Renal cortex interstitium (tissue), 11 donors: ENCODE results near the gene GLI2. TPM values are rescaled to one million over a fixed set of nuclear protein-coding genes. Genes with fewer than 3 reads are reported as not detected.
A peak's percentile ranks its signal among the peaks of the same experiment; 100 is the strongest.

Experiments used
- DNase-seq, 11 donors: peaks; one replicate each; pipeline ENCODE4 v3.0.0-alpha.2; 2013; ENCODE audit warnings: low read depth in 9 of 11, low spot score in 4 of 11; ENCODE audit errors: extremely low read depth in 1 of 11
- polyA plus RNA-seq, 3 donors: library from polyadenylated mRNA; unstranded; fragments of 120-200 nt; gene quantifications; one replicate each; pipeline ENCODE4 v1.2.1, GENCODE V29; 2013; ENCODE audit not compliant: insufficient read length in 3 of 3

GLI2 gene
- polyA plus RNA-seq, 3 donors = 11.2 to 16.3 (median 12.8) TPM

DNA sequence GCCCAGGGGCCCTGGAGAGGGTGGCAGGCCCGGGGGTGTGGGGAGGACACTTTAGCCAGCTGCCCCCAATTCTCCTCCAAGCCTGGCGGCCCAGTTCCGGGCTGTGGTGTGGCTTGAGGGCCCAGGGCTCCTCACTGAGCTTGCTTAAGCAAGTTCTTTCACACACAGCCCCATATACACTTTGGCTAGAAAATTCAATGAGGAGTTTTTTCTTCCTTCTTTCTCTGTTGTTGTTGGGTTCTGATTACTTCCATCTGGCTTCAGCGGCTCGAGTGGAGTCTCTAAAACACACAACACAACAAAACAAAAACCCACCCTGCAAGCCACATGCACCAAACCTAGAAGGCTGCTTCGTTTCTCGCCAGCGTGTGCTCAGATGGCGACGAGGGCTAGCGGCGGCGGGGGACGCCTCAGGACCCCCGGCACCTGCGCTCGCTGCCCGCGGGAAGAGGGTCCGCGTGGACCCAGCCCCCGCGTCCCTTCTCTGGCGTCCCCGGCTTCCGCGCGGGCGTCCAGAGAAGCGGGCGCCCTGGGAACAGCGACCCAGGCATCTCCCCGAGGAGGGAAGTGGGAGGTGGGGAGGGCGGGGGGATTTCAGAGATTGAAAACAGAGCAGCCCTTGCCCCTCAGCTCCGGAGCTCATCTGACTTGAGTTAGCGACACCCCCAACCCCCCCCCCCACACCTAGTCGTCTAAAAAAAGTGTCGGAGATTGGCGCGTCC is 577 bp upstream of the GLI2 start:
- DNase-seq = peak in 2 of 11 donors; percentile 25 to 42

DNA sequence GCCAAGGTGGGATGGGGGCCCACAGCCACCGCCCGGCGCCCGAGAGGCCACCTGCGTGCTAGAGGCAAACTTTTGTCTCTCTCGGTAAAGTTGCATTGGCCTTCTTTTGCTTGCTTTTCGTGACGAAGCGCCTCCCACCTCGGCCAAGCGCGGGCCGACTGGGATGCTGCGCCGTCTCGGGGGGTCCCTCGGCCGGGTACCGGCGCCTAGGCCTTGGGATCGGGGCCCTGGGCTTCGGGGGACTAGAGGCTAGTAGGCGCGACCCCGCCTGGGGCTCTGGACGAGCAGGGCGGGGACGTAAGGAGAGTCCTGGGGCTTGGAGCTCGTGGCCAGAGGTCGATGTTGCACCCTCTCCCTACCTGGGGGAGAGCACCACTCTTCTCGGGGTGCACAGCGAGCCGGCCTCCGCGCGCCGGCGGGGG is 545 bp downstream of the GLI2 start:
- no peak for DNase-seq

DNA sequence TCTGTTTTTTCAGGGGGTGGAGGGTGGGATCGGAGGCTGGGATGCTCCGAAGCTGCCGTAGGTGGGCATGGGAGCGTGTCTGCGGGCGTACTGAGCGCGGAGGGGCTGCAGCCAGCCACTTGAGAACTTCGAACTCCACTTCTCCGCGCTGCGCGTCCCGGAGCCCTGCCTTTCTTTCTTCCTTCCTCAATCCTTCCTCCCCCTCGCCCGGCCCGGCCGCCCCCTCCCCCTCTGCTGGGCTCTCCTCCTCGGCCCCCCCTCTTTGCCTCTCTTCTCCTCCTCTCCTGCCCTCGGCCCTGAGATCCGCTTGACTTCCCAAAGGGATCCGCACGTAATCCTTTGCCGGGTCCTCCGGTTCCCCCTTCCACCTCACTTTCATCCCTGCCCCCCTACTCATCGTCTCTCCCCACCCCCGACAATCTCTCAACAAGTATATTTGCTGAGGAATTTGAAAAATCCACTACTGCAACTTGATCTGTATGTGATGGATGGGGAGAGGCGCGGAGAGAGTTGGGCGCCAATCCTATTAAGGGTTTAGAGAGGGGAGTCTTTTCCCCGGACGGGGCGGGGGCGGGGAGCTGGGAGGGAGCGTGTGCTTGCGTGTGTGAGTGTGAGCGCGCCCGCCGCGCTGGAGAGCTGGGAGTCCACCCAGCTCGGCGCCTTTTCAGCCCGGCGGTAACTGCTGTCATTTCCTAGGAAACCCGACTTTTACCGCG is 1.1 kb downstream of the GLI2 start:
- DNase-seq = peak in 10 of 11 donors; percentile 70 to 91 (median 79)

DNA sequence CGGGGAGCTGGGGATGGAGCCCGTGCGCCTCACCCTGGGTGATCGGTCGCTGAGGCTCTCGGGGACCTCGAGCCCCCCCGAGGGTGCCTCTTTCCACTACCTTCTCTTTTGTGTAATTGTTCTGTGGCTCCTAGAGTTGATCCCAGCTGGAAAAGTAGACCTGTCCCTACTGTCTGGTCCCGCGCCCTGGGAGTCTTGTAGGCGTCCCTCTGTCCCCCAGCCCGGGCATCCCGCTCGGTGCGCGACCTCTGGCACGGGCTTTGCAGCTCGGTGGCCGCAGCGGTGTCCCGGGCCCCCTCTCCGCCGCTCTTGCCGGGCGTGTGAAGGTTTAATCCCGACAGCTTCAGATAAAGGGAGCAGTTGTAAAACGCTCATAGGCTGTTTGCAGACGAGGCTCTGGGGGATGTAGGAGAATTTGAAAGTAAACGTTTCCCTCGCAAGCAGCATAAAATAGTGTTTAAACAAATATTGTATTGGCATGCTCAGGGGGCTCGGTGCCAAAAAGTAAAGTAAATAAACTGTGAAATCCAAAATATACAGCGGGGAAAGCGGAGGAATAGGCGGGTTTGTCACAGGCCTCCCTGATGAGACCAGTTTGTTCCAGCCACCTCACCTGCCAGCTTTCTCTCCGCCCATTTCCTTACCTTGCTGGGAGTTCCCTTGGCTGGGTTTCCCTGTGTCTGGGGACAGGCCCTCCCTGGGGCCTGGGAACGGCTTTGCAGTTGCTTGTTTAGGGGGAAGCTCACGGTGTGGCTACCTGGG is 1.9 kb downstream of the GLI2 start:
- peak in 3 of 11 donors; percentile 30 to 50 (median 38) for DNase-seq

DNA sequence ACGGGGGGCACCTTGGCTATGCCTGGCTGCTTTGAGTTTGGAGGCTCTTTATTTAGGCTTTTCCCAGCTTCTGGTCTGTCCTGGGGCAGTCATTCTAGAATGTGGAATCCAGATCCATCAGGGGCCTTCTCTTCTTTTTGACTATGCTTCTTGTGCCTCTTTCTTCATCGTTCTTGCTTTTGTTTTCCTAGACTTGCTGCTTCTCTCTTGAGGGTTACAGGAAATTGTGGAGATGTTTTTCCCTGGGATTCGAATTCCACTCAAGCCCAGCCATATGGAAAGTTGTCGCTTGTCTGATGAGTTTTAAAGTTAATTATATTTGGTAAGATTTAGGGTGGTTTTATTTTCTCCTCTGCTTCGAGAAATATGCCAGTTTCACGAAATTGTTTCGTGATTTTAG is 2.4 kb downstream of the GLI2 start:
- DNase-seq = no peak

DNA sequence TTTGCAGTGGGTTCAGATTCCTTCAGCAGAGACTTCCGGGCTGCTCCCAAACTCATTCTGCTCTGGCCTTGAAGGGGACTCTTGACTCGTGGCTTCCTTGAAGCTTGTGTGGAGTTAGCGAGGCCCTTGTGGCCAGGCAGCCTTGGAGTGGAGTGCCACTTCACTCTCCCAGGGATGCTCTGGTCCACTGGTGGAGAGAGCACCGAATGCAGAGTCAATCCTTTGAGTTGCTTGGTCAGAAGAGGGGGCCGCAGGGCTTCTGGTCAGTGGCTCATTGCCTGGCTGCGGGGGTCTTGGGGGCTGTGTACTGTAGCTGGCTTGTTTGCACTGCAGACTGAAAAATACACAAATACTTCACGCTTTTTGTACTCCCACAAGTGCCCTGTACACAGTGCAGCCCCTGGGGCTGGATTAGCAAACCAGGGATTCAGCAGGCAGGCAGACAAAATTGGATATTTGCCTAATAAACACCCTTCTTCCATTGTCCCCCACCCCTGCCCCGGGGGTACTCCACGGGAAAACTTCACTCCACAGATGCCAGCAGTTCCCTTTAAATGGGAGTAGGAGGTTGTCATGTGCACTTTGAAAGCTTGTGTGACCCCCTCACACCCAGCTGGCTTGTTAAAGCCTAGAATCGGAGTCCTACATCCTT is 3.2 kb downstream of the GLI2 start:
- DNase-seq = no peak

DNA sequence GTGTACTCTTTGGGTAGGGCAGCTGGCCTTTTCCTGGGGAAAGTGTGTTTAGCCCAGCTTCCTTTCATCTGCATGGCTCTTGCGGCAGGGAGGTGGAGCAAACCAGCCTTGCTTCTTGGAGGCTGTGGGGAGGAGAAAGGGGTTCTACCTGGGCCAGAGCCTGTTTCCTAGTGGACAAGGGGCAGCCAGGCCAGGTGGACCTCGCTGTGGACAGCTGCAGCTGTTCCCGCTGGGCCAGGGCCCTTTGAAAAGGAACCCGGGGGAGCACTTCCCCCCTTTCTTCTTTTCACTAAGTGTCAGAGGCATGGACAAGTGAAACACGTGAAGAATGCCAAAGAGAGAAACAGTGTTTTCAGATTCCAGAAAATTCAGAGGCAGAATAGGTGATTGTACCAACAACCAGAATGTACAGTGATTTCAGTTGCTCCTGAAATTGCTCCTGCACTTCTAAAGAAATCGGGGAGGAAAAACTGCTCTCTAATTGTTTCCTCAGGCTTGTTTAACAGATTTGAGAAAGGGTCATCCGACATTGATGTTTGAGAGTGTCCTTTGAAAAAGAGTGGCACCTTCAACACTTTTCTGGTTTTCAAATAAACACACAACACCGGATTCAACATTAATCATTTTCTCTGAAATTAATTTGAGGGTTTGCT is 3.9 kb downstream of the GLI2 start:
- no peak for DNase-seq

DNA sequence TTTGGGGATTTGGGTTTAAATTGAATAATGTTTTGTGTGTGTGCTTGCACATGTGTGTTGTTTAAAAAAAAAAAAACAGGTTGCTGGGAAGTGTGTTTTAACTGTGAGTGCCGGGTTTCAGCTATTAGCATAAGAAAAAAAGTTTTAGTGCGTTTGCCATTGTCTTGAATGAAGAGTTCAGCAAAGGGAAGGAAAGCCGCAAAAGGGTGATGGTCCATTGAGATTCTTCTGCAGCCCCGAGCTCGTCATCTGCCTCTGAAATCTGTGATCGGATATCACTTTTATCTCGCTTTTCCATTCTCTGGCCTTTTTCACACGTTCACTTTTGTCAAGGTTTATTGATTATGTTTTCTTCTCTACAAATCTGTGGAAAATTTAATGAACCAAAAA is 4.7 kb downstream of the GLI2 start:
- DNase-seq = no peak

DNA sequence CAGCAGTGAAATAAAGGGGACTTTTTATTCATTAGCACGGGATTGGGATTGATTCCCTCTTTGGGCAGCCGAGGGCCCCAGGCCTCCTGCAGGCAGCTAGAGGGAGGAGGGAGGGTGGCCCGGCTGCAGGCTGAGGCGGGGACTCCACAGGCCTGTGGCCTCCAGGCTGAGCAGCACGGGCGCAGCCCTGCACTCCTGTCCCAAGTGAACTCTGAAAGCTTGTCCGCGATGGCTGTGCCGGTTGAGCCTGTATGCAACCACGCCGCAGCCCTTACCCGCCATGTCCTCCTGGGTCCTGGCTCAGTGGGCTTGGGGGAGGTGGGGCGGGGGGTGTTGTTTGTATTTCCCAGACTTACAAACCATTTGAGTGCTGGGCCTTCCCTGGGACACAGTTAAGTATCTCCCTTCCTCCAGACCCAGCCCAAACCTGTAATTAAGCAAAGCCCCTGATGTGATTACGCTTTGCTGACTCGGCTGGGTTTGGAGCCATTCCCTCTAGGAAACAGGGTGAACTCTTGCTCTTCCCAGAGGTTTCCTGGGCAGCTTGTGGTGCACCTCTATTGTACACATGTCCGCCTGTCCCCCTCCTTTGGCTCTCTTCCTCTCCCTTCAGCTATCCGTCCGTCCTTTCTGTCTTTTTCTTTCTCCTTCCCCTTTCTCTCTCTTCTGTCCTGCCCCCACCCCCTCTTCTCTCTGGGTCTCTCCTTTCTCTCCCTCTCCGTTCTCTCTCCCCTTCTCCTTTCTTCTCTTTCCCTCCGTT is 5.3 kb downstream of the GLI2 start:
- DNase-seq = no peak

DNA sequence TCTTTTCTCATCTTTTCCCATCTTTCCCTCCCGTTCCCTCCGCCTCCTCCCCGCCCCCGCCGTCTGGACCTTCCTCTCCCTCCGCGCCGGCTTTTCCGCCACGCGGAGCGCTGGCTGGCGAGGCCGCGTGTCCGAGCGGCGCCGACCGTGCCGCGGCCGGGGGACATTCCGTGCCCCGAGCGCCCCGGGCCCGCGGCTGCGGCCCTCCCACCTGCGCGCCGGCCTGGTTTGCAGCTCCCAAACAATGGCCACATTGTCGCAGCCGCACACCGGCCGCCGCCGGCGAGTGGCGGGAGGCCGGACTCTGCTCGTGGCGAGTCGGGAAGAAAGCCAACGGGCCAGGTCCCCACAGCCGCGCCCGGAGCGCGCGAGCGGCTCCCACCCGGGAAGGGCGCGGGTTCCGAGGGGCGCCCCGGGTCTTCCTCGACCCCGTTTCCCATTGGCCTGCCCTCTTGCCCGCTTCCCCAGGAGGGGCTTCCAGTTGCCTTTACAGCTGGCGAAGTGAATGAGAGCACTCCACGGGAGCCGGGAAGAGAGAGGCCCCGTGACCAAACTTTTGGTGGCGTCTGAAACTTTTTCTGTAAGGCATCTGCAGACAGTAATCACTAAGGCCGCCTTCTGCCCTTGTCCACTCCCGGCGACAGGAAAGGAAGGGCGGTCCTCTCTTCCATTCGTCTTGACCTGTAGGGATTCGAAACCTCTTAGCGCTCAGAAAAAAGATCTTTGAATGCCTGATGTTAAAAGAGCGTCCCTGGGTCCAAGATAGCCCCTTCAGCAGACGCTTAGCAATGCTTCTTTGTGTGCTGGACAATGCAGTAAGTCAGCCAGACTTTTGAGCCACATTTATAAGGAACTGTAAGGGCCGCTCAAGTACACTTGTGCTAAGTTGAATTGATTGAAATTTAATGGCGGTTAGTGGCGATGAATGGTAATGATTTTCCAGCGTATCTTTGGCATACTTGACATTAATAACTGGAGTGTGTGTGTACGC is 6.2 kb downstream of the GLI2 start:
- no peak for DNase-seq

DNA sequence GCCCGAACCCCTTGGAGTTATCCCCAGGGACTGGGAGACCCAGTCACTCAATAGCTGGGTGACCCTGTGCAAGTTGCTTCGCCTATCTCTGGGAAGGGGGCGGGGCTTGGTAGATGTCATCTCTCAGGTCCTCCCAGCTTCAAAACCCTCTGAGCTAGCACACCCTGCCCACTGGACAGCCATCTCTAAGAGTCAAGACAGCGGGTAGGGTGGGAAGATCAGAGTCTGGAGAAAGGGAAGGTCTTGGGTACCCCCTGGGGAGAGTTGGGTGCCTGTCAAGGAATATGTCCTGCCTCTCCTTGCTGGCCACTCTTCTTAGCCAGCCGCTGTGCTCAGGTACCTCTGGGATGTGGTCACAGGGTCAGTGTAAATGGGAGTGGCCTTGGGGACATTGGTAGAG is 8.0 kb downstream of the GLI2 start:
- DNase-seq = no peak

DNA sequence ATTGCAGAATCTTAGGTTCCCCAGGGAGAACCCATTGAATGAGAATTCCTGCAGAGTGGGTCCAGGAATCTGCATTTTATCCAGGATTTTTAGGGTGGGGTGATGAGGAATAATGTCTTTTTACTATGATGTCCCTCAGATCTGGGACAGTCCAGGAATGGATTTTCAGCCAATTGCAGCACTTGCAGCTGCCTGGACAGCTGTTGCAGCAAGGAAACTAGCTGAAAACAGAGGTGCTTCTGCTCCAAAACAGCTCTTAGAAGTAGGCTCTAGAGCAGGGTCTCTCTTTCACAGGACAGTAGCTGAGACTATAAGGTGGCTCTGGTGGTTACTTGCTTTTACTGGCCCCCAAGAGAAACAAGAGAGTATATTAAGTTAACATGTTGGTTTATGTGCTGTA is 9.1 kb downstream of the GLI2 start:
- no peak for DNase-seq

DNA sequence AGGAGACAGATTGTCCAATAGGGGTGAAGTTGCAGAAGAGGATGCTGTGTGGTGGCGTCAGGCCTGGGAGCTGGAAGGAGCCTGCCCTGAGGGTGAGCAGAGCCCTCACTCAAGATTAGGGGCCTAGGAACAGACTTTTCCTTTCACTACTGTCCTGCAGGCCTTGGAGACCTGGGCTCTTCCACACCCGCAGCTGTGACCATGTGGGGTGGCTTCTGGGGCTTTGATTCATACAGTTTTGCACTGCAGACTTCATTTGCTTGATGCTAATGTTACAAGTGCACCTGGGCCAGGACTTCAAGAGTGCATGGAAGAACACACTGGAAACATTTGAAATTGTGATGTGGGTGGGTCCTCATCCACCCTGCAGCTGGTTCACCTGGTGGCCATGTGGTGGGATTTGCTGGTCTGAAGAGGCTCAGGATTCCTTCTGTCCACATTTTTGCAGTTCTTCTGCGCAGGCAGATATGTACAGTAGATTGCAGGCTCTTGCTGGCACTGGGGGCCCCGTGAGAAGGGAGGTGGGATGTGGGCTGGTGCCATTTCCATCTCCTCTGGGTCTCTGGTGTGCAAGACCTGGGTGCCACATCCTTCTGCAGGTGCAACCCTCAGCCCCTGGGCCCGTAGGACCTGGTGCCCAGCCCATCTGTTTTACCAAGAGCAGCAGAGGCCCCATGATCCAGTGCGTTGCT is 9.9 kb downstream of the GLI2 start:
- DNase-seq = no peak

DNA sequence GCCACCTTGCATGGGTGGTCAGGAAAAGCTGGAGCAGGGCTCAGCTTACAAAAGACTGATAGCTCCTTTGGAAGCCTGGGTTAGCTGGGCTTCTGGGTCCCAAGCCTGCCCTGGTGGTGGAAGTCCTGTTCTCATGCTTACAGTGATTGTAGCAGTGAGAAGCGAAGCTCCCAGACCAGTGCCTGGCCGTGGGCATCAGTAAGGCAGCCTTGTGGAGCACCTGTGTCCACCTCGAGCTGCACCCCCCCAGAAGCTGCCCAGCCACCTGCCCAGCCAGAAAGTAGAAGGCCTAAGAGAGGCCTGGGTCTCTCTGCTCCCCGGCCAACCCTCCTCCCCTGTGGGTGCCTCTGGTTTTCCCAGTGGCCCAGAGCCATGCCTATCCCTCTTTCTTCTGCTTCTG is 10.5 kb downstream of the GLI2 start:
- DNase-seq = no peak

DNA sequence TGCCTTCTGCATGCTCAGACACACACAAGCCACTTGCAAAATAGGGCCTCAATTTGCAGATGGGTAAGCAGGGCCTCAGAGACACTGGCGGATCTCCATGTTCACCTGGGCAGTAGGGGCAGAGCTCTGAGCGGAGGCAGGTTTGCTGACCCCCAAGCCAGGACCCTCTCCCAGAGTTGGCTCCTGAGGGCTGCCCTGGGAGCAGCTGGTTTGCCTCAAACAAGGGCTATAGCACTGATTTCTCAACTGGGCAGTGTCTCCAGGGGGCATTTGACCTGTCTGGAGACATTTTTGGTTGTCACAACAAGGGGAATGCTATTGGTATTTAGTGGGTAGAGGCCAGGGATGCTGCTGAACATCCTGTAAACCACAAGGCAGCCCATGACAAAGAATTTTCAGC is 11.6 kb downstream of the GLI2 start:
- DNase-seq = no peak

DNA sequence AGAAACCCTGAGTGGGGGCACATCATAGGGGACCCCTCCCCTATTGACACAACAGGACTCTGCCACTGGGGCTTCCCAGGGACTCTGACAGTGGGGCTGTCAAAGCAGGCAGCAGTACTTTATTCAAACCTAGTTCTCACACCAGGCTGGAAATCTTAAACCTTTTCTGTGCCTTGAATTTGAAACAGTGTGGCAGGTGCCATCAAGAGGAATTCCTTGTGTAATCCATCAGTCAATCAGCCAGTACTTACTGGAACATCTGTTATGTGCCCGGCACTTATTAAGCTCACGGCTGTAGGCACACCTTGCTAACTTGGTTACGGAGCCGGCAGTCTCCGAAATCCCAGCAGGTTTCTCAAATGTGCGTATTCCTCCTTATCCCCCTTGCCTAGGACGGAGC is 12.0 kb downstream of the GLI2 start:
- no peak for DNase-seq

DNA sequence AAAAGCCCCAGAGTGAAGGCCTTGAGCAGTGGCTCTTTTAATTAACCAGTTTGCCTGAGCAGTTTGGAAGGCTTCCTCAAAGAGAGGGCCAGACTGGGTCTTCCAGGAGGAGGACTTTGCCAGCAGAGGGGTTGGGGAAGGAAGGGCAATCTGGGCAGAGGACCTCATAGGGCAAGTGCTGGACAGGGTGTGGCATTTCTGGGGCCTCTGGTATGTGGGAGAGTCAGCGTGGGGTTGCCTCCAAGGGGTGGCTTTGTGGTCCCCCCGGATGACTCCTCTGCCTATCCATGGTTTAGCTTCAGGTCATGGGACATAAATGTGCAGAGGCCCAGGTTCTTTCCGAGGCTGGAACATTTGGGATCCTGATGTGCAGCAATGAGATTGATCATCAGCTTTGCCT is 12.6 kb downstream of the GLI2 start:
- DNase-seq = no peak
